GM21737 (cell line): ENCODE measurements around the gene C17orf75.

Source experiments
- ATAC-seq: cut with Tn5 transposase; IDR thresholded peaks from one replicate; pipeline ENCODE4 v1.9.1; 2021; ENCODE audit warnings: mild to moderate bottlenecking, moderate library complexity; ENCODE audit not compliant: unreplicated experiment

The C17orf75 gene

DNA sequence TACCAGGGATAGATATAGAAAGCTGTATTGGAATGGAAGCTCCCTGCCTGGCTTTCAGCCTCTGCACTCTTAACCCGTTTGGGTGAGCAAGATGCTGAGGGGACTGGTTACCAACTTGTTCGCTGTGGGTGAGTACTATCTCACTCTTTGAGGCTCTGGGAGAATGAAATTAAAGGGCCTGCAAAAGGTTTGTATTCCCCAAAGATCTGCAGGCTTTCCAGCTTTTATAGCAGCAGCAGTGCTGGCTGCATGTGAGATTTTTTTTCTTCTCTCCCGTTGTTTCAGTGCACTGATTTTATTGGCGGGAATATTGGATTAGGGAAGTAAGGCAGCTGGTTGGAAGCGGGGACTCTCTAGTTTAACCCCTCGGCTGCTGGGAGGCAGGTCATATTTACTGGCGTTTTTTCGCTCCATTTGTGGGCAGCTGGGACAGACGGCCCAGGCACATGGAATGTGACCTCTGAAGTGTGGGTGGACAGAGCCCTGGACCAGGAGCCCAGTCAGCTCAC, 30.9 kb downstream of the C17orf75 start:
- no peak for ATAC-seq

GRCh38 chr17:32307658-32308057, 34.3 kb downstream of the C17orf75 start:
- ATAC-seq, result no peak

DNA sequence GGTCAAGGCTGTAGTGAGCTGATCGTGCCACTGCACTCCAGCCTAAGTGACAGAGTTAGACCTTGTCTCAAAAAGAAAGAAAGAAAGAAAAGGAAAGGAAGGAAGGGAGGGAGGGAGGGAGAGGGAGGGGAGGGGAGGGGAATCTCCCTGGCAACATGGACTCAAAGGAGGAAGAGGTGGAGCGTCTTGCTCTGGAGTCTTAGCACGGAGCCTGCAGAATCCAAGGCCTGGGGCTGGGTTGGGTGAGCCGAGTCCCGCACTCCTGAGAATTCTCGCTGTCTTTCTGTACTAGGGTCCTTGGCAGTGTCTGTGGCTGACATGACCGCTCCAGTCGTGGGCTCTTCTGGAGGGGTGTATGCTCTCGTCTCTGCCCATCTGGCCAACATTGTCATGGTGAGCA, 36.9 kb downstream of the C17orf75 start:
- ATAC-seq, result no peak

- ATAC-seq, result no peak
Measured at GRCh38 chr17:32303781-32304288, 38.1 kb downstream of the C17orf75 start.

DNA sequence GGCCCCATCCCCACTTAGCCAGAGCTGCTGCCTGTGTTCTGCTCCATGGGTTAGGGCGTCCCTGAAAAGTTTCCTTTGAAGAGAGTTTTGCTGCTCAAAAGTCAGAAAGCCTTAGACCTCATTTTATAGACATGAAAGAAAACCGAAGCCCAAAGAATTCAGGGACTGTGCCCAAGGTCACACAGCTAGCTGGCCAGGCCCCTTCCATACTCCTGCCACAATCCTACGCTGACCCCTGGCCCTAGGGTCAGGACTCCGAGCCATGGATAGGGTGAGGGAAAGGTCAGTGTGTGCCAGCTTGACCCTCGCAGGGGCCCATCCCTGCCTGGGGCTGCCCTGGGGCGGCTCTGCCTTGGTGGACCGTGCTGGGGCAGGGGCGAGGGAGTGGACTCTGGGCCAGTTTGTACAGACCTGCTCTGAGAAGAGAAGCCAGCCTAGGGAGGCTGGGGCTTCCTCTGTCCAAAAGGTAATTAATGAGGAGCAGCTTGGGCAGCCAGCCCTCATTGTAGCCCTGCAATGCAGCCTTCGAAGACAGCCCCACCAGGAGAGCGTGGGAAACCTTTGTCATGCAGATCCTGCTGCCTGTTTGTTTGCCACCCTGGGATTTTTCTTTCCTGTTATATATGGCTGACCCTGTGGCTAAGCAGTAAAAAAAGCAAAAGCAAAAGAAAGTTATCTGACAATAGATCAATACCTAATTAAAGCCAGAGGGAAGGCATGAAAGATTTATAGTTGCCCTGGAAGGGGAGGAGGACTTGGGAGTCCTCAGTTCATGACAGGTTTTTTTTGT, 38.9 kb downstream of the C17orf75 start:
- no peak for ATAC-seq

GRCh38 chr17:32302037-32302436, 39.9 kb downstream of the C17orf75 start:
- no peak for ATAC-seq

- ATAC-seq, result no peak
Measured at GRCh38 chr17:32299580-32300164, 42.3 kb downstream of the C17orf75 start.

GRCh38 chr17:32298721-32299579, 43.0 kb downstream of the C17orf75 start:
- no peak for ATAC-seq

DNA sequence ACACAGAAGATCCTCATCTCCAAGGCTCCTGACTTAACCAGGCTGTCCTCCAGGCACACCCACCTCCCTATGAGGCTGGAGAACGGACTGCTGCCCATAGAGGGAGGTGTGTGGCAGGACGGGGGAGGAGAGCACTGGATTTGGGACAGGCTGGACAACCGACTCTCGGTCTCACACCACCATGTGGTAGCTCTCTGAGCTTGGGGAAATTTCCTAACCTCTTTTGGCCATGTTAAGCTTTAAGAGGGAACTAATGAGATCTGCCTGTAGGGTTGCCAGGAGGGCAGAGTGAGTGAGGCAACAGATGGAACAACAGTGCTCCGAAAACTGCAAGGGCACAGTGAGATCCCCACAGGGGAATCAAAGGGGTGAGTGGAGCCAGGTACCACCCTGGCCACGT, 43.7 kb downstream of the C17orf75 start:
- no peak for ATAC-seq

GRCh38 chr17:32297860-32298259, 44.1 kb downstream of the C17orf75 start:
- ATAC-seq, result no peak

GRCh38 chr17:32297424-32297823, 44.5 kb downstream of the C17orf75 start:
- no peak for ATAC-seq

- no peak for ATAC-seq
Measured at GRCh38 chr17:32292094-32292493, 49.9 kb downstream of the C17orf75 start.

DNA sequence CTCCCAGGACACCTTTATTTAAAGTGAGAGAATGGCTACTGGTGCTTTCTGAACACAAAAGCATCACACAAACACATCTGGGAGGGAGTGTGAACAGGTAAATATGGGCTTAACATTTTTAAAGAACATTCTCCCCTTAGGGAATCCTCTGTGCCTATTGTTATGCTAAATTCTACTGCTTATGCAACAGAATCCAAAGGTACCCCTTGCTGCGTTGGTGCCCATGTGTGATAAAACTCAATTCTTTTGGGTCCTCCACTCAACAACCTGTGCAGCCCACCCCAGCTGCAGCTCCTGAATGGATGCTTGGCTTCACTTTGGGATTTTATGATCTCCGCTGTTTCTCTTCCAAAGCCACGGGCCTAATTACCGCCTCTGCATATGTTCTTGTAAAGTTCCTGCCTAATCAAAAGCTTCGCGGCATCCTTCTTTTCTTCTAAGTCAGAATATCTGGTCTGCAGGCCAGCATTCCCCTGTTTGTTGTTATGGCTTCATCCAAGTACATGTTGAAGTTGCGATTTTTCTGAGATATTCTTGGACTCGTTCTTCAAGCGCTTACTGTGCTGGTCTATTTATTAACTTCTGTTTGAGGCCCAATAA, 52.4 kb downstream of the C17orf75 start:
- no peak for ATAC-seq

GRCh38 chr17:32288615-32289014, 53.4 kb downstream of the C17orf75 start:
- ATAC-seq, result no peak

- no peak for ATAC-seq
Measured at GRCh38 chr17:32287804-32288511, 54.0 kb downstream of the C17orf75 start.

DNA sequence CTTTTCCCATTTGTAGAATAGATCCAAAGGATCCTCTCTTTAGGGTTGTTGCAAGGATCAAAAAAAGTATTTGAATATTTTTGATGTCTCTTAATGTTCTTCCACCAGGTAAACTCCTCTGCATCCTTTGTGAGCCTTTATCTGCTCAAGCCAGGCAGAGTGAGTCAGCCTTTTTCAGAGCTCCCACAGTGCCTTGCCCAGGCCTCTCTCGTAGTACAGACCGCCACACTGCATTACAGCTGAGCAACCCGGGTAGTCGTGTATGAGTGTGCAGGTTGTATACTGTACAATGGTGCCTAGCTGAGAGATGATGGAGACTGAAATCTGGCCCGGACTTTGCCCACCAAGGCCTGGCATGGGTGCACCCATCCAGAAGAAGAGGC, 55.5 kb downstream of the C17orf75 start:
- ATAC-seq, result no peak

DNA sequence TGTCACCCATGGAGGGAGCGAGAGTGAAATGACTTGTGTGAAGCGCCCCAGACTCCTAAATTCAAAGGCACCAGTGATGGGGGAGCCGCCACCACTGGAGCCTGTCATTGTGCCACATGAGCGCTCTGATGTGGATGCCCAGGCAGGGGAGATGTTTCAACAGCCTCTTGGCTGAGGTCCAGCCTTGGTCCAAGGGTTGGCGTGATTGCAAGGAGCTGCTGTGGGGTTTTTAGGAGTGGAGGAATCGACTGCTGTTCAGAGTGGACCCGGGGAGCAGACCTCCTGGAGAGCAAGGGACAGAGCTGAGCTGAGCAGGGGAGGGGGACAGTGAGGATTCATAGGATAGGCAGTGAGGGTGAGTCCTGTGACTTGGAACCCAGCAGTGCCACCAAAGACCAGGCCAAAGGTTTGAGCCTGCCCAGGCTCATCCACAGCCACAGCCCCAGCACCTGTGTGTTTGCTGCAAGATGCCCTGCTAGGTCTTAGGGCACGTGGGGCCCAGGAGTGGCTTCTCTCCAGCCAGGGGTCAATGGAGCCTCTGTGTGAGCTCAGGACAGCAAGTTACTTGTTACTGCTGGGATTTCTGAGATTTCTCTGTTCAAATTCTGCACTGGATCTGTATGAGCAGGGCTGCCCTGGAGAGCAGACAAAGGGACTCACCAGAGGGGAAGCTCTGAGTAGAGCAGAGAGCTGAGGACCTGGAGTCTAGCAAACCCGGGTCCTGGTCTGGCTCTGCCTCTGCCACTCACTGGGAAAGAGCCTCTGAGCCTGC, 56.0 kb downstream of the C17orf75 start:
- no peak for ATAC-seq

GRCh38 chr17:32285306-32285705, 56.7 kb downstream of the C17orf75 start:
- ATAC-seq, result no peak

DNA sequence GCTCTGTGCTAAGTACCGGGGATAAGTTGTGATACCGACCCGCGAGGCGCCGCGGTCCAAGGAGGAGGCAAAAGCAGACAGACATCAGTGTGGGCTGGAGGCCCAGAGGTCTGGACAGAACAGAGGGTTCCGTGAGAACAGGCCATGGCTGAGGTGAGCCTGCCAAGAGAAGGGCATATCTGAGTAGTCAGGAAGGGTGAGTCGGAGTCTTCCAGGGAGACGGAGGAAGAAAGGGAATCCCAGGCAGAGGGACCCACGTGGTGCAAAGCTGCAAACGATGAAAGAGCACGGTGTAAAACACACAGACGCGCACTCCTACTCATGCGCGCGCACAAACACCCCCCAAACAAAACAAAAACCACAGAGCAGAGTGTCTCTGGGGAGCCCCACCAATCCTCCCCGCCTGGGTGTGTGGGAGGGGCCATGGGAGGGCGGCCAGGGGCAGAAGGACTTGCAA, 58.2 kb downstream of the C17orf75 start:
- ATAC-seq, result no peak
